DMS153 treated with DMSO at 0.1 percent for 48 hours (cell line): ENCODE measurements around the gene SMIM14.
A peak's percentile ranks its signal among the peaks of the same experiment; 100 is the strongest.
"Not testable (repeated sequence)": the region's sequence is repeated elsewhere in the genome, so short reads cannot be mapped to it uniquely, and the experiment has no call there.

Source experiments
- DNase-seq: peaks from one replicate; lab custom pipeline; 2025; ENCODE audit not compliant: unreplicated experiment; lab: John Stamatoyannopoulos, UW

Gene SMIM14

DNA sequence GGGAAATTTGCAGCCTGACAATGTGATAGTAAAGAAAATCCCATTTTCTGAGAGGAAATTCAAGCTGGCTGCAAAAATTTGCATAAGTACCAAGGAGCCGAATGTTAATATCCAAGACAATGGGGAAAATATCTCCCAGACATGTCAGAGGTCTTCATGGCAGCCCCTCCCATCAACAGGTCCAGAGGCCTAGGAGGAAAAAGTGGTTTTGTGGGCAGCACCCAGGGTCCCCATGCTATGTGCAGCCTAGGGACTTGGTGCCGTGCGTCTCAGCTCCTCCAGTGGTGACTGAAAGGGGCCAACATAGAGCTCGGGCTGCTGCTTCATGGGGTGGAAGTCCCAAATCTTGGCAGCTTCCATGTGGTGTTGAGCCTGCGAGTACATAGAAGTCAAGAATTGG, 105.1 kb downstream of the SMIM14 start:
- no peak for DNase-seq

- not testable (repeated sequence) for DNase-seq
Observed at GRCh38 chr4:39532237-39532636, 106.4 kb downstream of the SMIM14 start.

DNA sequence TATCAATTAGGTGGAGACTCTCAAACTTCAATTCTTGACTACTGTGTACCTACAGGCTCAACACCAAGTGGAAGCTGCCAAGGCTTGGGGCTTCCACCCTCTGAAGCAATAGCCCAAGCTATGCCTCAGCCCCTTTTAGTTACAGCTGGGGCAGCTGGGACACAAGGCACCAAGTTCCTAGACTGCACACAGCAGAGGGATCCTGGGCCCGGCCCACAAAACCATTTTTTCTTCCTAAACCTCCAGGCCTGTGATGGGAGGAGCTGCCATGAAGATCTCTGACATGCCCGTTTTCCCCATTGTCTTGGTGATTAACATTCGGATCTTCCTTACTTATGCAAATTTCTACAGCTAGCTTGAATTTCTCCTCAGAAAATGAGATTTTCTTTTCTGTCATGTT, 108.0 kb downstream of the SMIM14 start:
- DNase-seq = no peak

DNA sequence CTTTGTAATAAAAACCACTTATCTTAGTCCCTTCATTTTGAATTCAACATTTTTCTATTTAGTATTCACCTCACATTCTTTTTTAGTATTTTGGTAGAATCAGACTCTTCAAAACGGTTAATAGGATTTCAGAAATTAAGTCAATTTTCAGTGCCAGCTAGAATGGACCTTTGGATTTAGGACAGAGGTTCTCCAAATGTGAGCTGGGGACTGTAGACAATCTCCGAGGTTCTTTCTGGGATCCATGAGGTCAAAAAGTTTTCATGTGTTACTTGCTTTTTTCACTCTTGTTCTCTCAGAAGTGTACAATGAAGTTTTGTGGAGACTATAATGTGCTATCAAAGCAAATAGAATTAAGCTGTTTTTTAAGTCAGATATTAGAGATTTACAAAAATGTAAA, 109.1 kb downstream of the SMIM14 start:
- no peak for DNase-seq

DNA sequence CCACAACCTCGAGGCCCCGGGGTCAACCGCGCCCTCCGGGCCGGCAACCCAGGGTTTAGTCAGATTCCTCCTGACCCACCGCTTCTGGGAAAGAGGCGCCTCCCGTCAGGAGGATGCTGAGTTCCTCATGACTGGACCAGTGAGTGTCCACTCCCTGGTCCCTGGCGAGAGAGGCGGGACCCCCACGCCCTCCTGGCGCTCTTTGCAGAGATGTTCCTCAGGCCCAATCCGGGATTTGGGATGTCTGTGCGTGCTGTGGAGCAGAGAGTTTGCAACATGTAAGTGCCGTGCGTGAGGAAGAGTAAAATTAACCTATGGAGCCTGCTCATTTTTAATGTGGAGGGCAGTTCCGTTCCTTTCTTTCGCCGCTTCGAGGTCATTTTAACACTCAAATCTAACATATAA, 110.6 kb downstream of the SMIM14 start:
- no peak for DNase-seq

GRCh38 chr4:39527296-39528060, 111.2 kb downstream of the SMIM14 start, which contains the start of gene UGDH:
UGDH (minus strand) TSS chr4:39527439; CDS start chr4:39521512, 5,927 bp downstream.
- DNase-seq = peak; percentile 65

- no peak for DNase-seq
Observed at GRCh38 chr4:39526765-39527295, 111.8 kb downstream of the SMIM14 start.

DNA sequence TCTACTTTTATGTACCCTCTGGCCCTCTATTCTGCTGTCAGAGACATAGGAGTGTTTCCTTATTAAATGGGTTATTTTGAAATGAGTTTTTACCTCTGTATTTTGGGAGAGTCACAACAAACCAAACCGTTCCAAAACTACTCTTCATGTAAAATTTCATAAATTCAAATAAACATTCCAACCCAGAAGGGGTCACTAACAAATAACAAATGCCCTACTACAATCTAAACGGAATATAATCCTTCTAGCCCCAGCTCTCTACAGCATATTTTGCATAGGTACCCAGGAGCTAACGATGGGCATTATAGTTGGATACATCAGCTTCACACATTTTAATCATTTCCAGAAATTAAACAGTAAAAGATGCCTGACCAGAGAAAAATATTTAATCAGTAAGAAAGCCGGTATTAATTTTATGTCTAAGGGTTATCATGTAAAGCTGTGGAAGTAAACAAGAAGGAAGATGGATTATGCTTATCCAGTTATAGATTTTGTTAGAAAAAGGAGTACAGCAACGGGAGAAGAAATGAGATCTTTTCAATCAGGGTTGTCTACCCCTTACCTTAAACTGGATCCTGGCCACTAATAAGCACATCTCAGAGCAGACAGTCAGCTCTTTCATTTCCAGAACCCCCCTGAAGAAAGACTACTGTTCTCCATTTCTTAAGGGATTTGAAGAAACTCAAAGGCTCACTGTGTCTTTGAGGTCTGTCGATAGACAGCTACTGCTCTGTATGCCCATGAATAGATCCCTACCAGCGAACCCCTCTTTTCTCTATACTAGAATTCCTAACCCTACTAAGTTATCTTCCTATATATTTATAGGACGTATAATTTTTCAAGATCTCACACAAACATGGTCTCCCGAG, 112.6 kb downstream of the SMIM14 start:
- DNase-seq = no peak

GRCh38 chr4:39524161-39524957, 114.3 kb downstream of the SMIM14 start:
- no peak for DNase-seq

DNA sequence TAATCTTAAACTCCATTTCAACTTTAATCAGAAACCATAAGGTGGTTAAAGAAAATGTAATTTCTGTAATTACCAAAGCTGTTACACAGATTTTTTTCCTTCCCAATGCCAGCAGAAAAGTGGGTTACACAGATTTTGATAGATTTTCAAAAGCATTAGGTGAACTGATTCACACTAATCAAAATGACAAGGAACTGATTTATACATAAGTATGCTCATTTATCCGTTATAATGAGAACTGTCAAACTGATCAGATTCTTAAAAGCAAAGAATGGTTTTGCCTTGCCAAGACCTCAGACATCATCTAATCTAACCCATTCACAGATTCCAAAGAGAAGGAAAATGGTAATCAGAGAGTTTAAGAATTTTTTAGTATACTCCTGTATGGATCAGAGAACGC, 116.6 kb downstream of the SMIM14 start:
- DNase-seq = no peak

- DNase-seq = no peak
Observed at GRCh38 chr4:39521253-39521919, 117.3 kb downstream of the SMIM14 start.

GRCh38 chr4:39518484-39518883, 120.2 kb downstream of the SMIM14 start:
- no peak for DNase-seq

- no peak for DNase-seq
Observed at GRCh38 chr4:39516407-39516966, 122.2 kb downstream of the SMIM14 start.

- DNase-seq = not testable (repeated sequence)
Observed at GRCh38 chr4:39515669-39516401, 122.8 kb downstream of the SMIM14 start.

GRCh38 chr4:39514888-39515401, 123.7 kb downstream of the SMIM14 start:
- no peak for DNase-seq

DNA sequence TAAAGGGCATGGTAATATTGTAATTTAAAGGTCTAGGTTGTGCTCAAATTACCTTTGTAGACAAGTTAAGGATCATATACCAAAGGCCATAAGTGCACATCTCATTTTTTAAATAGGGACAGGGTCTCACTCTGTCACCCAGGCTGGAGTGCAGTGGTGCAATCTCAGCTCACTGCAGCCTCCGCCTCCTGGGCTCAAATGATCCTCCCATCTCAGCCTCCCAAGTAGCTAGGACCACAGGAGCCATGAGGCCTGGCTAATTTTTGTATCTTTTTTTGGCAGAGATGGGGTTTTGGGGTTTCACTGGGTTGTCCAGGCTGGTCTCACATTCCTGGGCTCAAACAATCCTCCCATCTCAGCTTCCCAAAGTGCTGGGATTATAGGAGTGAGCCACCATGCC, 124.4 kb downstream of the SMIM14 start:
- not testable (repeated sequence) for DNase-seq

DNA sequence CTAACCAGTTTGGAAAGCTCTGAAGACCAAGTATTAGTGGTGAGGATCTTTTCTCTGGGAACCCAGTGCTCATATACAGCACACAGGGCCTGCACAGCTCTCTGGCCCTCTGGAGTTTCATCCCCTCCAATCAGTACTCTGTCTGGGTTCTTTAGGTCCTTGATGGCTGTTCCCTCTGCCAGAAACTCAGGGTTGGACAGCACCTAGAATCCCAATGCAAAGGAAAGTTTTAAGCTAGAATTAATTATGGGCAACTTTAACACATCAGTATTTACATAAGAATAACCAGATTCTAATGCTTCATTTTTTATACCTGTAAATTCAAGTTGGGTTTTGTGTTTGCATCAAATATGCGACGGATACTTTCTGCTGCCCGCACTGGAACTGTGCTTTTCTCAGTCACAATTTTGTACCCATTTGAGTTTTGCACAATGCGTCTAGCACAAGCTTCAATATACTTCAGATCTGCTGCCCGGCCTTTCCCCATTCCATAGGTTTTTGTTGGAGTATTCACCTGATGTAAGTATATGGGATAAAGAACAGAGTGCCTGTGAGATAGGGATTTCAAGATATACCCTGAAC, 128.2 kb downstream of the SMIM14 start:
- DNase-seq = no peak

DNA sequence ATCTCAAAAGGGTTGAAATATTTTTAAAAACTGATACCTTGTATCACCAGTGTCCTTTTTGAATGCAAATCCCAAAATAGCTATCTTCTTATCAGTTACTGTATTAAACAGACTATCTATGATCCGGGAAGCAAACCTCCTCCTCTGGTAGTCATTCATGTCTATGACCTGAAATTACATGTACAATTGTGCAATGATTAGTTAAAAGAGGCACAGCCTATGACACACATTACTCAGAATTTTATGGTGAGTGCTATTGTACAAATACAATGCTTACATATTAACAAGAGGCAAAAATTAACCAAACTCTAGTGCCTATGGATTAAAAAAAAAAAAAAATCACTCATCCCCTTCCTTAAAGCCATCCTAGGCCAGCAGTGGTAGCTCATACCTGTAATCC, 133.1 kb downstream of the SMIM14 start:
- no peak for DNase-seq

- DNase-seq = no peak
Observed at GRCh38 chr4:39504538-39504937, 134.1 kb downstream of the SMIM14 start.
